SK-N-SH (cell line): ENCODE measurements around the gene SMIM21. TPM values are rescaled to one million over a fixed set of nuclear protein-coding genes. Genes with fewer than 3 reads are reported as not detected.

Source experiments
- CTCF ChIA-PET: fragments of 300-600, 350-600 bp; formaldehyde crosslinking; extraction: SDS; loops from one replicate; lab custom pipeline; 2021; lab: Yijun Ruan, JAX
- POLR2A ChIA-PET: fragments of 350-600 bp; sonication (Branson Sonifier 250); formaldehyde crosslinking; extraction: SDS; loops from one replicate; lab custom pipeline; 2020; ENCODE audit warnings: antibody characterized with exemption, inconsistent platforms; lab: Yijun Ruan, JAX
- DNase-seq: peaks from one replicate; pipeline ENCODE4 v3.0.0; 2012
- H2AFZ ChIP-seq: fragments of 200-600 bp; sonication (generic); 2 replicates; pipeline ENCODE4 v1.8.1; 2016; ENCODE audit warnings: antibody characterized with exemption, mild to moderate bottlenecking, low read depth
- H3F3A ChIP-seq: fragments of 200-600 bp; sonication (generic); replicated peaks from 2 replicates; pipeline ENCODE3; 2016; ENCODE audit warnings: antibody characterized with exemption, mild to moderate bottlenecking; ENCODE audit not compliant: insufficient read depth
- H3K27ac ChIP-seq, 2 experiments: fragments of 200-500 bp in 1 of 2; fragments of 200-600 bp in 1 of 2; sonication (Bioruptor generic) in 1 of 2; sonication (generic), shearing (Covaris generic) in 1 of 2; 2 replicates each; pipeline versions ENCODE4 v1.5.1 to v1.6.1; 2014 to 2016; ENCODE audit warnings: low read depth in 2 of 2, inconsistent platforms in 1 of 2, low read length in 1 of 2, mild to moderate bottlenecking in 1 of 2, mixed read lengths in 1 of 2
- H3K27me3 ChIP-seq: fragments of 200-600 bp; sonication (generic), shearing (Covaris generic); 2 replicates; pipeline ENCODE4 v1.6.1; 2016; ENCODE audit warnings: mixed run types; ENCODE audit not compliant: insufficient read depth
- H3K36me3 ChIP-seq, 2 experiments: fragments of 200-500 bp in 1 of 2; fragments of 200-600 bp in 1 of 2; sonication (Bioruptor generic) in 1 of 2; sonication (generic) in 1 of 2; replicated peaks in 1 of 2; 2 replicates each; pipeline versions ENCODE3 to v1.5.1; 2014 to 2016; ENCODE audit warnings: low read length in 1 of 2, mild to moderate bottlenecking in 1 of 2; ENCODE audit not compliant: insufficient read depth in 2 of 2, control insufficient read depth in 1 of 2
- H3K4me1 ChIP-seq, 2 experiments: fragments of 200-500 bp in 1 of 2; fragments of 200-600 bp in 1 of 2; sonication (Bioruptor generic) in 1 of 2; sonication (generic), shearing (Covaris generic) in 1 of 2; 2 replicates each; pipeline versions ENCODE4 v1.5.1 to v1.6.1; 2014 to 2016; ENCODE audit warnings: low read depth in 1 of 2, low read length in 1 of 2, mixed run types in 1 of 2; ENCODE audit not compliant: insufficient read depth in 2 of 2, control insufficient read depth in 1 of 2
- H3K4me2 ChIP-seq: fragments of 200-600 bp; sonication (generic), shearing (Covaris generic); 2 replicates; pipeline ENCODE4 v1.6.1; 2017; ENCODE audit warnings: mixed run types
- H3K4me3 ChIP-seq, 2 experiments: fragments of 200-500 bp in 1 of 2; fragments of 200-600 bp in 1 of 2; sonication (Bioruptor generic) in 1 of 2; sonication (generic), shearing (Covaris generic) in 1 of 2; 2 replicates each; pipeline versions ENCODE4 v1.5.1 to v1.8.1; 2014 to 2016; ENCODE audit warnings: low read depth in 2 of 2, inconsistent platforms in 1 of 2, low read length in 1 of 2, mild to moderate bottlenecking in 1 of 2, mixed read lengths in 1 of 2, moderate library complexity in 1 of 2
- H3K79me2 ChIP-seq: fragments of 200-600 bp; sonication (generic); 2 replicates; pipeline ENCODE4 v1.8.1; 2017; ENCODE audit warnings: mild to moderate bottlenecking; ENCODE audit not compliant: insufficient read depth
- H3K9ac ChIP-seq: fragments of 200-600 bp; sonication (generic); 2 replicates; pipeline ENCODE4 v1.6.1; 2017; ENCODE audit warnings: mixed run types
- H3K9me2 ChIP-seq: fragments of 200-600 bp; sonication (generic); 2 replicates; pipeline ENCODE4 v1.6.1; 2017; ENCODE audit warnings: mixed run types
- H3K9me3 ChIP-seq: fragments of 200-600 bp; sonication (generic); 2 replicates; pipeline ENCODE4 v1.6.1; 2017; ENCODE audit warnings: mixed run types, mild to moderate bottlenecking, moderate library complexity
- H4K20me1 ChIP-seq: fragments of 200-600 bp; sonication (generic); 2 replicates; pipeline ENCODE4 v1.6.1; 2017; ENCODE audit warnings: mild to moderate bottlenecking, mixed run types; ENCODE audit not compliant: insufficient read depth
- CTCF ChIP-seq: fragments of 200-600 bp; sonication (generic); IDR thresholded peaks from 2 replicates; pipeline ENCODE4 v1.6.1; 2017; ENCODE audit warnings: antibody characterized with exemption, mild to moderate bottlenecking, moderate library complexity
- EP300 ChIP-seq, 2 experiments: IDR thresholded peaks; 2 replicates each; pipeline versions ENCODE4 v1.4.0 to v1.6.1; 2012; ENCODE audit warnings: borderline replicate concordance in 1 of 2, low read depth in 1 of 2, low read length in 1 of 2
- FOXM1 ChIP-seq: IDR thresholded peaks from 2 replicates; pipeline ENCODE4 v1.4.0; 2012; ENCODE audit warnings: low read depth, mild to moderate bottlenecking
- GABPA ChIP-seq: IDR thresholded peaks from 2 replicates; pipeline ENCODE4 v1.4.0; 2012; ENCODE audit warnings: low read depth, mild to moderate bottlenecking
- JUND ChIP-seq: IDR thresholded peaks from 2 replicates; pipeline ENCODE4 v1.4.0; 2012
- MEF2A ChIP-seq: IDR thresholded peaks from 2 replicates; pipeline ENCODE4 v1.4.0; 2012; ENCODE audit warnings: low read depth, borderline replicate concordance
- MXI1 ChIP-seq: IDR thresholded peaks from 2 replicates; pipeline ENCODE4 v1.6.1; 2012; ENCODE audit warnings: mild to moderate bottlenecking, low read depth, low read length, improper control_type of control experiment
- NRF1 ChIP-seq: IDR thresholded peaks from 2 replicates; pipeline ENCODE4 v1.6.1; 2012; ENCODE audit warnings: low read depth, mild to moderate bottlenecking, low read length
- POLR2AphosphoS5 ChIP-seq: IDR thresholded peaks from 2 replicates; pipeline ENCODE4 v1.6.1; 2012; ENCODE audit warnings: low read depth, low read length
- RFX5 ChIP-seq: IDR thresholded peaks from 2 replicates; pipeline ENCODE4 v1.6.1; 2012; ENCODE audit warnings: mild to moderate bottlenecking, improper control_type of control experiment, low read length
- SIN3A ChIP-seq: IDR thresholded peaks from 2 replicates; pipeline ENCODE4 v1.6.1; 2012; ENCODE audit warnings: low read depth, mild to moderate bottlenecking, low read length, moderate library complexity, borderline replicate concordance
- TAF1 ChIP-seq: IDR thresholded peaks from 2 replicates; pipeline ENCODE4 v1.6.1; 2012; ENCODE audit warnings: low read depth, mild to moderate bottlenecking, low read length, moderate library complexity, borderline replicate concordance
- USF2 ChIP-seq: fragments of 150-350 bp; IDR thresholded peaks from 2 replicates; pipeline ENCODE4 v1.6.1; 2017; ENCODE audit warnings: antibody characterized with exemption, low read length, low read depth, borderline replicate concordance
- WGBS: methylation state at CpG from one replicate; pipeline ENCODE4 v1.1.6; 2017; ENCODE audit warnings: low lambda C conversion rate; 5-methylcytosine and 5-hydroxymethylcytosine counted together
- polyA plus RNA-seq, 3 experiments: library from polyadenylated mRNA; depleted of rRNA; stranded (reverse); fragments of >200 nt; gene quantifications; 2 replicates each; pipeline ENCODE4 v1.2.3, GENCODE V29; 2012

Gene SMIM21
- polyA plus RNA-seq, 1 of the 3 experiments (the other 2 are of a cell fraction), result not detected

- Histone ChIP-seq H3K27ac (no peak overlapping the region), H3K4me2 (no peak overlapping the region), H3K9me3 (no peaks in the 10 kb centered on the region), H3K9me2 (no peaks in the 10 kb centered on the region), H3F3A (no peaks in the 10 kb centered on the region), H2AFZ (no peak overlapping the region), H3K27me3 (no peaks in the 10 kb centered on the region), H3K9ac (no peak overlapping the region), H4K20me1 (no peaks in the 10 kb centered on the region), H3K36me3 (no peaks in the 10 kb centered on the region), H3K4me3 (no peak overlapping the region), H3K4me1 (no peaks in the 10 kb centered on the region), H3K79me2 (no peaks in the 10 kb centered on the region)
- POLR2A ChIA-PET, result no interaction called here
- WGBS, result 52% methylated on average over 7 of the region's 7 CpGs
- CTCF ChIA-PET, result no interaction called here
- DNase-seq, result no peak
- no peak for TF ChIP-seq SIN3A
- no peak for TF ChIP-seq MEF2A
- no peak for TF ChIP-seq TAF1
- no peak for TF ChIP-seq FOXM1
- no peak for TF ChIP-seq POLR2AphosphoS5
- TF ChIP-seq RFX5, result no peak
- TF ChIP-seq JUND, result no peak
Measured at GRCh38 chr18:75365254-75365629, 62.3 kb downstream of the SMIM21 start.

GRCh38 chr18:75364512-75365253 lies 62.8 kb downstream of the SMIM21 start:
- Histone ChIP-seq H4K20me1 (no peaks in the 10 kb centered on the region), H3K79me2 (no peaks in the 10 kb centered on the region), H3K27ac (no peak overlapping the region), H3K4me1 (no peaks in the 10 kb centered on the region), H3K27me3 (no peaks in the 10 kb centered on the region), H3K4me3 (no peak overlapping the region), H3K9me2 (no peaks in the 10 kb centered on the region), H3K9me3 (no peaks in the 10 kb centered on the region), H3K4me2 (no peak overlapping the region), H2AFZ (no peak overlapping the region), H3F3A (no peaks in the 10 kb centered on the region), H3K9ac (no peak overlapping the region), H3K36me3 (no peaks in the 10 kb centered on the region)
- TF ChIP-seq USF2 (no peak), GABPA (no peak), EP300 (IDR thresholded peaks at IDR 0.05; ENCODE audit: borderline replicate concordance in 1 of 2, low read depth in 1 of 2, low read length in 1 of 2) (no peak), NRF1 (no peak), CTCF (no peak), MXI1 (no peak)
- DNase-seq, result no peak
- 68% methylated on average over 13 of the region's 13 CpGs for WGBS
- ChIA-PET CTCF (no interaction called here), POLR2A (no interaction called here)
